Gastrocnemius medialis (tissue), 4 donors: ENCODE results near the gene ZNF688. TPM values are rescaled to one million over a fixed set of nuclear protein-coding genes. Genes with fewer than 3 reads are reported as not detected.
A peak's percentile ranks its signal among the peaks of the same experiment; 100 is the strongest.

Experiments
- ATAC-seq, 2 donors: fragments of 150-250 bp; one replicate each; pipeline ENCODE4 v1.9.1; 2016
- DNase-seq, 2 donors: peaks; one replicate each; pipeline ENCODE4 v3.0.0-alpha.2; 2019
- H3K27ac ChIP-seq, 4 donors: fragments of 200-600 bp; sonication (generic); 1 replicate in 1 of 4; 2 replicates in 3 of 4; pipeline ENCODE4 v1.5.1; 2016 to 2018; ENCODE audit warnings: mild to moderate bottlenecking in 2 of 4, moderate library complexity in 1 of 4
- H3K27me3 ChIP-seq, 3 donors: fragments of 200-600 bp; sonication (generic) in 2 of 3; 1 replicate in 1 of 3; 2 replicates in 2 of 3; pipeline versions ENCODE4 v1.5.1 to v1.6.0; 2016 to 2019; ENCODE audit warnings: mild to moderate bottlenecking in 1 of 3, moderate library complexity in 1 of 3
- H3K36me3 ChIP-seq, 2 donors: fragments of 200-600 bp; sonication (generic) in 1 of 2; one replicate each; pipeline ENCODE4 v1.5.1; 2017 to 2018
- H3K4me1 ChIP-seq, 2 donors: fragments of 200-600 bp; sonication (generic) in 1 of 2; one replicate each; pipeline ENCODE4 v1.5.1; 2016 to 2017; ENCODE audit warnings: mild to moderate bottlenecking in 2 of 2
- H3K4me3 ChIP-seq, 4 donors: fragments of 200-600 bp; sonication (generic) in 3 of 4; 1 replicate in 1 of 4; 2 replicates in 3 of 4; pipeline ENCODE4 v1.5.1; 2016 to 2019; ENCODE audit warnings: mild to moderate bottlenecking in 2 of 4
- H3K9me3 ChIP-seq, 3 donors: fragments of 200-600 bp; sonication (generic) in 2 of 3; 1 replicate in 1 of 3; 2 replicates in 2 of 3; pipeline ENCODE4 v1.5.1; 2016 to 2019
- CTCF ChIP-seq, 5 experiments: fragments of 450-650 bp in 3 of 5; fragments of 200-600 bp in 2 of 5; sonication (generic) in 2 of 5; IDR thresholded peaks in 4 of 5; conservative IDR thresholded peaks in 1 of 5; 1 replicate in 4 of 5; 2 replicates in 1 of 5; pipeline ENCODE4 v1.5.1; 2016 to 2019; ENCODE audit warnings: antibody characterized with exemption in 5 of 5, mild to moderate bottlenecking in 3 of 5, moderate library complexity in 3 of 5
- POLR2A ChIP-seq, 2 donors: fragments of 450-650 bp; IDR thresholded peaks; one replicate each; pipeline ENCODE4 v1.6.1; 2017; ENCODE audit warnings: antibody characterized with exemption in 2 of 2, mild to moderate bottlenecking in 2 of 2, moderate library complexity in 2 of 2
- in situ Hi-C, 4 donors: fragments of 200-750 bp; cut with MboI; loops; one replicate each; pipeline versions ENCODE4 v1.15.0 to v1.8.0; 2017; ENCODE audit warnings: low sequenced_read_pairs in 4 of 4
- intact Hi-C: fragments of 100-400 bp; cut with DNase I; formaldehyde crosslinking; loops from one replicate; pipeline ENCODE4 v1.15.1; 2023; ENCODE audit warnings: low total_unique reads
- total RNA-seq, 4 donors: library from RNA; depleted of rRNA; stranded (reverse); fragments of >200 nt; gene quantifications; one replicate each; pipeline versions ENCODE4 v1.1.0 to v1.2.3, GENCODE V29; 2016

Gene ZNF688
- total RNA-seq, 4 donors from 2014 or later = 11.0 to 38.2 (median 18.5) TPM

- no peaks in the 10 kb centered on the region for H3K9me3 ChIP-seq
- H3K36me3 ChIP-seq = peaks cover 0 to 12% of the 10 kb centered on the region in 2 donors
- H3K4me1 ChIP-seq = peaks cover 10 to 24% of the 10 kb centered on the region in 2 donors
- DNase-seq (no peak), ATAC-seq (no peak)
- in situ Hi-C loops = no loop called here
- intact Hi-C loops = loop anchor here (2.0 to 10.0 kb wide), 2 partner anchors 33 to 75 kb away; partner anchors contain the start of gene ZNF768
- no peak for TF ChIP-seq POLR2A (IDR thresholded peaks at IDR 0.05)
- TF ChIP-seq CTCF (IDR thresholded peaks at IDR 0.05 in 4 of 5, conservative IDR thresholded peaks at IDR 0.05 in 1 of 5) = no peak
- no peaks in the 10 kb centered on the region for H3K27me3 ChIP-seq
- H3K27ac ChIP-seq = no peak overlapping the region
- H3K4me3 ChIP-seq = no peak overlapping the region
Measured at GRCh38 chr16:30559690-30560089, 11.8 kb downstream of the ZNF688 start.

- TF ChIP-seq POLR2A (IDR thresholded peaks at IDR 0.05) (no peak), CTCF (IDR thresholded peaks at IDR 0.05 in 4 of 5, conservative IDR thresholded peaks at IDR 0.05 in 1 of 5) (no peak)
- peak overlapping the region; percentile 95 to 99 (median 98) for H3K27ac ChIP-seq
- H3K36me3 ChIP-seq = peaks cover 0 to 14% of the 10 kb centered on the region in 2 donors
- H3K27me3 ChIP-seq = no peaks in the 10 kb centered on the region
- ATAC-seq (no peak), DNase-seq (no peak)
- intact Hi-C loops (loop anchor here (1.0 to 10.0 kb wide), 7 partner anchors 12 to 91 kb away; partner anchors contain the start of genes PRR14, ZNF688, ZNF768 and ZNF785), in situ Hi-C loops (no loop called here)
- peaks cover 16 to 24% of the 10 kb centered on the region in 2 donors for H3K4me1 ChIP-seq
- H3K4me3 ChIP-seq = peak overlapping the region; percentile 52 to 99 (median 93)
- no peaks in the 10 kb centered on the region for H3K9me3 ChIP-seq
Measured at GRCh38 chr16:30558789-30559377, 12.6 kb downstream of the ZNF688 start.

GRCh38 chr16:30557957-30558788, 13.3 kb downstream of the ZNF688 start, which contains the start of gene ZNF764:
Gene ZNF764 (minus strand): TSS chr16:30558374. CDS start chr16:30558182, 192 bp downstream.
- ATAC-seq = peak; percentile 94 to 98
- peaks cover 22 to 28% of the 10 kb centered on the region in 2 donors for H3K4me1 ChIP-seq
- intact Hi-C loops = loop anchor here (1.0 to 10.0 kb wide), 7 partner anchors 13 to 92 kb away; partner anchors contain the start of genes PRR14, ZNF688, ZNF768 and ZNF785

GRCh38 chr16:30557707-30557956, 13.9 kb downstream of the ZNF688 start:
- intact Hi-C loops = loop anchor here (10.0 kb wide), 1 partner anchor 73 kb away; no protein-coding TSS in a partner anchor
- peak; percentile 1 to 2 for ATAC-seq
- in situ Hi-C loops = no loop called here
- Histone ChIP-seq H3K4me1 (peaks cover 24 to 29% of the 10 kb centered on the region in 2 donors), H3K9me3 (no peaks in the 10 kb centered on the region), H3K27ac (peak overlapping the region; percentile 95 to 99 (median 98)), H3K36me3 (peaks cover 0 to 14% of the 10 kb centered on the region in 2 donors), H3K4me3 (peak overlapping the region; percentile 88 to 99 (median 98)), H3K27me3 (no peaks in the 10 kb centered on the region)
- no peak for DNase-seq
- TF ChIP-seq POLR2A (IDR thresholded peaks at IDR 0.05) = no peak
- peak in 1 of 5 experiments; percentile 13 for TF ChIP-seq CTCF (IDR thresholded peaks at IDR 0.05 in 4 of 5, conservative IDR thresholded peaks at IDR 0.05 in 1 of 5)

More at GRCh38 chr16:30557957-30558788, 13.3 kb downstream of the ZNF688 start, which contains the start of gene ZNF764:
- Histone ChIP-seq H3K36me3 (peaks cover 0 to 14% of the 10 kb centered on the region in 2 donors), H3K27ac (peak within 1 kb of the TSS; percentile 95 to 99 (median 98)), H3K9me3 (no peaks in the 10 kb centered on the region), H3K4me3 (peak within 1 kb of the TSS; percentile 88 to 99 (median 98)), H3K27me3 (no peaks in the 10 kb centered on the region)
- in situ Hi-C loops = no loop called here
- peak; percentile 49 for TF ChIP-seq POLR2A (IDR thresholded peaks at IDR 0.05)
- no peak for TF ChIP-seq CTCF (IDR thresholded peaks at IDR 0.05 in 4 of 5, conservative IDR thresholded peaks at IDR 0.05 in 1 of 5)
- DNase-seq = peak; percentile 99
